ENCODE results near the gene LHX1.

- no peak for TF ChIP-seq EP300 (IDR thresholded peaks at IDR 0.05; ENCODE audit: borderline replicate concordance in 1 of 2, low read depth in 2 of 2, low read length in 2 of 2)
- TF ChIP-seq FOSL1 (IDR thresholded peaks at IDR 0.05; ENCODE audit: insufficient read depth, low read depth, low read length) = no peak
- TF ChIP-seq CTCF (IDR thresholded peaks at IDR 0.05; ENCODE audit: control extremely low read depth in 1 of 3, insufficient read depth in 1 of 3, low read depth in 1 of 3, low read length in 3 of 3) = no peak
- no peak for TF ChIP-seq POLR2AphosphoS5 (IDR thresholded peaks at IDR 0.05; ENCODE audit: low read depth, low read length)
- TF ChIP-seq CHD1 (IDR thresholded peaks at IDR 0.05; ENCODE audit: low read depth, low read length) = no peak
- TF ChIP-seq EZH2 (IDR thresholded peaks at IDR 0.05; ENCODE audit: low read depth, low read length, severe bottlenecking) = no peak
- no peak for TF ChIP-seq SP1 (IDR thresholded peaks at IDR 0.05; ENCODE audit: low read depth, low read length)
- TF ChIP-seq TAF1 (IDR thresholded peaks at IDR 0.05; ENCODE audit: low read depth, low read length) = no peak
- TF ChIP-seq CEBPB (IDR thresholded peaks at IDR 0.05; ENCODE audit: low read depth, low read length) = no peak
- TF ChIP-seq CBX5 (IDR thresholded peaks at IDR 0.05; ENCODE audit: low read depth, low read length) = no peak
- TF ChIP-seq BACH1 (IDR thresholded peaks at IDR 0.05; ENCODE audit: low read length) = no peak
- no peak for TF ChIP-seq RFX5 (IDR thresholded peaks at IDR 0.05; ENCODE audit: borderline replicate concordance, low read depth, low read length)
- TF ChIP-seq BRCA1 (IDR thresholded peaks at IDR 0.05; ENCODE audit: low read depth, low read length) = no peak
- TF ChIP-seq E2F6 (IDR thresholded peaks at IDR 0.05) = no peak
These were observed 24.1 kb upstream of the LHX1 start for GRCh38 chr17:36913132-36913531.

Measured in H1 (cell line).